IPS-20b (cell line): Measurements from ENCODE around the gene PAK4.

Source experiments
- H3K27ac ChIP-seq: one replicate; pipeline ENCODE4 v1.5.1; 2013; ENCODE audit warnings: low read length
- H3K27me3 ChIP-seq: 2 replicates; pipeline ENCODE4 v1.6.1; 2013; ENCODE audit warnings: mild to moderate bottlenecking, low read length, inconsistent platforms; ENCODE audit not compliant: insufficient read depth
- H3K36me3 ChIP-seq: 2 replicates; pipeline ENCODE4 v1.6.1; 2013; ENCODE audit warnings: low read depth, mild to moderate bottlenecking, inconsistent platforms, low read length, moderate library complexity; ENCODE audit not compliant: insufficient read depth
- H3K4me1 ChIP-seq: 2 replicates; pipeline ENCODE4 v1.6.1; 2013; ENCODE audit warnings: mild to moderate bottlenecking, control low read depth, inconsistent platforms, low read length, moderate library complexity; ENCODE audit not compliant: insufficient read depth
- H3K4me3 ChIP-seq: 2 replicates; pipeline ENCODE4 v1.5.1; 2013; ENCODE audit warnings: mild to moderate bottlenecking, low read length, inconsistent platforms
- H3K9ac ChIP-seq: 2 replicates; pipeline ENCODE4 v1.6.1; 2013; ENCODE audit warnings: low read depth, mild to moderate bottlenecking, inconsistent platforms, low read length, moderate library complexity
- H3K9me3 ChIP-seq: 2 replicates; pipeline ENCODE4 v1.6.1; 2013; ENCODE audit warnings: mild to moderate bottlenecking, low read depth, low read length, inconsistent platforms; ENCODE audit not compliant: insufficient read depth

The PAK4 gene

DNA sequence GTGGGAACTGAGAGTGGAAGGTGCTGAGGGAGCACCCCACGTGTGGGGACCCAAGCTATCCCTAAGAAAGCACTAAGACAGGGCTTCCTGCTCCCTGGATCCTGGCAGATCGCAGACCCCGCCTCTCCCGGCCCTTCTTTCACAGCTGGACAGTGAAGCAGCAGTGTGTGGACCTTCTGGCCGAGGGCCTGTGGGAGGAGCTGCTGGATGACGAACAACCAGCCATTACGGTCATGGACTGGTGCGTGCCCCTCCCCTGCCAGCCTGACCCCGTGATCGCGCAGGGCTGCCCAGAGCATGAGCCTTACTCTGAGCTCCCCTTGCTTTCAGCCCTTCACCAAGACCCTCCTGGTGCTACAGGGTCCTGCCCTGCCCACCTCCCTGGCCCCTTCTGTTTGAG, 73.4 kb downstream of the PAK4 start:
- Histone ChIP-seq H3K4me3 (no peak overlapping the region), H3K4me1 (peaks cover 2% of the 10 kb centered on the region; the same call in 1 of the 2 replicates), H3K9me3 (no peaks in the 10 kb centered on the region), H3K9ac (no peak overlapping the region), H3K27me3 (peaks cover 80% of the 10 kb centered on the region), H3K27ac (no peak overlapping the region), H3K36me3 (no peaks in the 10 kb centered on the region)

DNA sequence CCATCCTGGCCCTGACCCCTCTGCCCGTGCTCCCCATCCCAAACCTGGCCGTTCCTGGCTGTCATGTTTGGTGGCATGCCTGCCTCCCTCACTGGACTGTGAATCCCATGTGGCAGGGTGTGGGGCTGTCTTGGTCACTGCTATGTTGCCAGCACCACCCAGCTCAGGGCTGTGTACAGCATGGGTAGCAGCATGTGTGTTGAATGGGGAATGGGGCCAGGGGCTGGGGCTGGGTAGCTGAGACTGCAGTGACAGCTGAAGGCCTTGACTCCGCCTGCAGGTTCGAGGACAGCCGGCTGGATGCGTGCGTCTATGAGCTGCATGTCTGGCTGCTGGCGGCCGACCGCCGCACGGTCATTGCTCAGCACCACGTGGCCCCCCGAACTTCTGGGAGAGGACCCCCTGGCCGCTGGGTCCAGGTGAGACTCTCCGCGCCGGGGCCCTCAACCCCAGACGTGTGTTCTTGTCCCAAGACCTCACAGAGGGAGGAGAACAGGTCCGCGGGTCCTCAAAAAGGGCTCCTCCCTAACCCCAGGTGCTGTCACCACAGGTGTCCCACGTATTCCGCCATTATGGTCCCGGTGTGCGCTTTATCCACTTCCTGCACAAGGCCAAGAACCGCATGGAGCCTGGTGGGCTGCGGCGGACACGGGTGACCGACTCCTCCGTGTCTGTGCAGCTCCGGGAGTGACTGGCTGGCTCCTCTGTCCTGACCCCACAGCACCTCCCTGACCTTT, 74.6 kb downstream of the PAK4 start:
- no peaks in the 10 kb centered on the region for H3K9me3 ChIP-seq
- H3K4me1 ChIP-seq, result peaks cover 2% of the 10 kb centered on the region; the same call in 1 of the 2 replicates
- H3K27ac ChIP-seq, result no peak overlapping the region
- H3K36me3 ChIP-seq, result no peaks in the 10 kb centered on the region
- H3K9ac ChIP-seq, result no peak overlapping the region
- H3K4me3 ChIP-seq, result no peak overlapping the region
- peaks cover 87% of the 10 kb centered on the region for H3K27me3 ChIP-seq

DNA sequence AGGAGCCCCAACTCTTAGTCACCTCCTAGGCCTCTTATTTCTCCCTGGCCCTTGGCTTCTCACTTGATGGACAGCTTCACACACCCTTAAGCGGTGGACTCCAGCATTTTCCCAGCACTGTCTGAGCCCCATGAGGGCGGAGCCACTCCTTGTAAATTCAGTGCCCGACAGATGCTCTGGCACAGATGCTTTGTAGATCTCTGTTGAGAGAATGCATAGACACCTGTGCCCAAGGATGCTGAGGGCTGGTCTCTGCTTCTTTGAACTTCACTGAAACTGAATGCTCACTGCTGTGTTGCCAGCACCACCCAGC, 75.2 kb downstream of the PAK4 start:
- H3K27ac ChIP-seq, result no peak overlapping the region
- H3K4me1 ChIP-seq, result peaks cover 2% of the 10 kb centered on the region; the same call in 1 of the 2 replicates
- peaks cover 86% of the 10 kb centered on the region for H3K27me3 ChIP-seq
- no peaks in the 10 kb centered on the region for H3K36me3 ChIP-seq
- no peaks in the 10 kb centered on the region for H3K9me3 ChIP-seq
- no peak overlapping the region for H3K4me3 ChIP-seq
- H3K9ac ChIP-seq, result no peak overlapping the region

DNA sequence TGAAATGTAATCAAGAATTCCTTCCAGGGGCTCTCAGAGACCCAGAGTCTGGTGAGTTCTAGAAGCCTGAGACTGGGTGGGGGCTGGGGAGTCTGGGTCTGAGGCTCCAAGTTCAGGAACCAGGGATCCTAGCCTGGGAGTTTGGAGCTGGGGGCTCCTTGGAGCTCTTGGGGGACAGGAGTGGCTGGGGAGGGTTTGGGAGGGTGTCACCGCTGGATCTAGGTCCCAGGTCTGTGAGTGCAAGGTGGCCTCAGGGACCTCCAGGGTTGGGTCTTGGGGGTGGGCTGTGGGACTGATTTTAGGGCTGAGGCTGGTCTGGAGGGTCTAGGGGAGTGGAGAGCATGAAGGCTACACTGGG, 77.4 kb downstream of the PAK4 start:
- Histone ChIP-seq H3K4me1 (no peaks in the 10 kb centered on the region), H3K9ac (no peak overlapping the region), H3K4me3 (no peak overlapping the region), H3K27me3 (peaks cover 64% of the 10 kb centered on the region), H3K27ac (no peak overlapping the region), H3K36me3 (no peaks in the 10 kb centered on the region), H3K9me3 (no peaks in the 10 kb centered on the region)

DNA sequence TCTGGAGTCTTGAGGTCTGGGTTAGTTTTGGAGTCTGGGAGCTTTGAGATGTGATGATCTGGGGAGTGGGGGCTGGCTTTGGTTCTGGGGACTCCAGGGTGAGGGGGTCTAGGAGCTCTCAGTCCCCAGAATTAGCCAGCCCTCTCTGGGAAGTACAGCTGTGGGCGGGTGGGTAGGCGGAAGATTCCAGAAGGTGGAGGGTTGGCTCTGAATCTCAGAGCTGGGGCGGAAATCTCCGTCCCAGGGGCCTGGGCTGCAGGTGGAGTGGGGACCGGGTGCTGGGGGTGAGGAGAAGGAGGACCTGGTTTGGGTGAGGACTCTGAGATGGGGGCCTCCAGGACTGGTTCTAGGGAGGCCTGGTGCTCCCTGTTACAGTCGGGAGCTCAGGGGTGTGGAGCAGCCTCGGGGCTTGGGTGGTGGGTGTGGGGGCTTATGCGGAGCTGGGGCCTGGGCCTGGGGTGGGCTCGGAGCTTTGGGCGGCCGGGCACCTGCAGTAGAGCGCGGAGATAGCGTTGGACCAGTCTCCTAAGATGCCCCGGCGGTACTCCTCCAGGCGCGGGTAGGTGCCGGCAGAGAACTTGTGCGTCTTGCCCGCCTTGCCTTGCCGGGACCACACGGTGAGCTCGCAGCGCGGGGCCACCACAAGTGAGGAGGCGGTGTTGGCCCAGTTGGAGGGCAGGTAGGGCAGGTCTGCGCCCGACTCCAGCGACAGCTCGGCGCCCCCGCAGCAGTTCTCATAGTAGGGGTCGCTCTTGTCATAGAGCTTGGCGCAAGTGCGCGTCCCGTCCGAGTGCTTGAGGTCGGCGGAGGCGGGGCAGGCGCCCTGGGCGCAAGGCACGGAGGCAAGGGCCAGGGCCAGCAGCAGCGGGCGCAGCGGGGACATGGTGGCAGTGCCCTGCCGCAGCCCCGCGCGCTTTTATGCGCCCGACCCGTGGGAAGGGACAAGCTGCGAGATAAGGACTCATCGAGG, 78.1 kb downstream of the PAK4 start, which contains the start of gene SYCN:
Gene SYCN, minus strand, starts transcription at position 892 of the 970 bp plus-strand sequence. Its CDS starts 9 bp downstream, at position 883.
- no peaks in the 10 kb centered on the region for H3K4me1 ChIP-seq
- no peaks in the 10 kb centered on the region for H3K9me3 ChIP-seq
- no peaks in the 10 kb centered on the region for H3K36me3 ChIP-seq
- H3K4me3 ChIP-seq, result no peak within 1 kb of the TSS; the same call in 1 of the 2 replicates
- no peak within 1 kb of the TSS for H3K27ac ChIP-seq
- H3K27me3 ChIP-seq, result peaks cover 57% of the 10 kb centered on the region
- H3K9ac ChIP-seq, result no peak within 1 kb of the TSS

DNA sequence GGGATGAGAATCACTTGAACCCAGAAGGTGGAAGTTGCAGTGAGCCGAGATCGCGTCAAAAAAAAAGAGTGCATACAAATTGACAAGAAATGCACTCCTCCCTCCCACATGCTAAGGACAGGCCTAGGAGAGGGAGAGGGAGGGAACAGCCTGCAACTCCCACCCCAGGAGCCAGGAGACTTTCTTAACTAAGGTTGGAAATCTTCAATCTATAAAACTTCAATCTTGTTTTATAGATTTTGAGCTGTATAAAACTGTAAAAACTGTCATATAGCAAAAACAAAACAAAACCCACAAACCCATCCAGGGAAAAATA, 79.8 kb downstream of the PAK4 start:
- H3K36me3 ChIP-seq, result no peaks in the 10 kb centered on the region
- no peaks in the 10 kb centered on the region for H3K9me3 ChIP-seq
- no peaks in the 10 kb centered on the region for H3K4me1 ChIP-seq
- H3K27ac ChIP-seq, result no peak overlapping the region
- H3K9ac ChIP-seq, result no peak overlapping the region
- H3K4me3 ChIP-seq, result no peak overlapping the region
- H3K27me3 ChIP-seq, result peaks cover 51% of the 10 kb centered on the region

DNA sequence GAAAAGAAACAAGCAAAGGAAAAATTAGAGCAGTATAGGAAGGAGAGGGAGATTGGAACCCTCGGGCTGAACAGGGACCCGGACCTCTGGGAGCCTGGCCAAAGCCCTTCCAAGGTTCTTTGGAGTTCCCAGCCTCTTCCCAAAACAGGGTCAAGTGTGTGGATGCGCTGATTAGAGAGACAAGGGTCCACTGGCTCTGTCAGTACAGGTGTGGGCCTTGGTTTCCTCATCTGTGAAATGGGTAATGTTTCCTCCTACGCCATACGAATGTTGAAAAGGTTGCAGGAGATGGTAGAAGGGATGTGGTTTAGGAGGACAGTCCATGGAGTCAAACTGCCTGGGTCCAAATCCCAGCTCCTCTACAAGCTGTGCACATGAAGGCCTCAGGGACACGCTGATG, 80.5 kb downstream of the PAK4 start:
- no peaks in the 10 kb centered on the region for H3K9me3 ChIP-seq
- no peak overlapping the region for H3K27ac ChIP-seq
- no peak overlapping the region for H3K9ac ChIP-seq
- no peak overlapping the region for H3K4me3 ChIP-seq
- peaks cover 44% of the 10 kb centered on the region for H3K27me3 ChIP-seq
- no peaks in the 10 kb centered on the region for H3K4me1 ChIP-seq
- H3K36me3 ChIP-seq, result no peaks in the 10 kb centered on the region

DNA sequence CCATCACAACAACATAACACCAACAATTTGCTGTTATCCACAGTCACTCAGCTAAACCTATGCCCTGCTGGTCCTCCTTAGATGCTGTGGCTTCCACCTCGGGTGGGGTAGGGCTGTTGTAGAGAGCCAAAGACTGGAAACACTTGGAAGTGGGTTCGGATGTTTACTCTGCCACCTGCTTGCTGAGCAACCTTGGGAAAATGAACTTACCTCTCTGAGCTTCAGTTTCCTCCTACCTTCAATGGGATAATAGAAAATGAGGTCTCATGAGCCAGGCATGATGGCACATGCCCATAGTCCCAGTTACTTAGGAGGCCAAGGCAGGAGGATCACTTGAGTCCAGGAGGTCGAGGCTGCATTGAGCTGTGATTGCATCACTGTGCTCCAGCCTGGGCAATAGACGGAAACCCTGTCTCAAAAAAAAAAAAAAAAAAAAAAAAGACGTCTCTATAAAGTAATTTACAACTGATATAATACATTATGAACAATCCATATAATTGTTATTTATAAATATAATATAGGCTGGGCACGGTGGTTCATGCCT, 81.8 kb downstream of the PAK4 start:
- Histone ChIP-seq H3K9ac (no peak overlapping the region), H3K36me3 (no peaks in the 10 kb centered on the region), H3K4me1 (no peaks in the 10 kb centered on the region), H3K27ac (no peak overlapping the region), H3K4me3 (no peak overlapping the region), H3K27me3 (peaks cover 33% of the 10 kb centered on the region), H3K9me3 (no peaks in the 10 kb centered on the region)

DNA sequence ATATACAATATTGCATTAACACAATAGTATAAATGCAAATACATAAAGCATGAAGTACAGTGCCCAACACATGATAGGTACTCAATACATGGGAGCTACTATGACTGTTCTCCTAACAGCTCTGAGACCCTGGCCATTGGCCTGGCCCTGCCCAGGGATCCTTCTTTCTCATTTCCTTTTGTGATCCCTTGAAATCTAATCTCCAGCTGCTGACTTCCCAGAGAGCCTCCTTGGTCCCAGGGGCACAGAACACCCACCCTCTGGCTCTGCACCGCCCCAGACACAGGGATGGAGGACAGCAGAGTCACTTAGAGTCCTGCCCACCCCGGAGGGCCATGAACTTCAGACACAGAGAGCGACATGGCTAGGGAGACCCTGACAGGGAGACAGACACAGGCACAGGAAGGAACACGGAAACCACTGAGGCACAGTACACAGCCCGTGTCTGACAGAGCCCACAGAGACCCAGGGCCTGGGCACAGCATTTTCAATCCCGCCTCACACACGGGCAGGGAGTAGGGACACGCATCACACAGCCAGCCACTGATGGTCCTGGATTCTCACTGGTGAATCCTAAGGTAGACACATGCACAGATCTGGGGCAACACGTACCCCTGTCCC, 82.7 kb downstream of the PAK4 start:
- Histone ChIP-seq H3K27me3 (peaks cover 24% of the 10 kb centered on the region), H3K9ac (no peak overlapping the region), H3K36me3 (no peaks in the 10 kb centered on the region), H3K4me3 (no peak overlapping the region), H3K4me1 (no peaks in the 10 kb centered on the region), H3K27ac (no peak overlapping the region), H3K9me3 (no peaks in the 10 kb centered on the region)

DNA sequence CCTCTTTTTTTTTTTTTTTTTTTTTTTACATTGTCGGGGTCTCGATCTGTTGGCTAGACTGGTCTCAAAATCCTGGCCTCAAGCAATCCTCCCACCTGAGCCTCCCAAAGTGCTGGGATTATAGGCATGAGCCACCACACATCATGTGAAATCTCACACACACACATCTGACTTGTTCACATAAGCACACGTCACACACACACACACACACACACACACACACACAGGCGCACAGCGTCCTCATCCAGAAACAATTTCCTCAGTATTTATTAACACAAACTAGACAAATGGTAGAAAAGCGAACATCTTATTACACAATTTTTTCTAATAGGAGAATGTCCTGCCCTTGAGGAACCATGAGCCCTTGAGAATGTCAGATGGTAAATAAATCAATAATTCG, 83.6 kb downstream of the PAK4 start:
- H3K9me3 ChIP-seq, result no peaks in the 10 kb centered on the region

DNA sequence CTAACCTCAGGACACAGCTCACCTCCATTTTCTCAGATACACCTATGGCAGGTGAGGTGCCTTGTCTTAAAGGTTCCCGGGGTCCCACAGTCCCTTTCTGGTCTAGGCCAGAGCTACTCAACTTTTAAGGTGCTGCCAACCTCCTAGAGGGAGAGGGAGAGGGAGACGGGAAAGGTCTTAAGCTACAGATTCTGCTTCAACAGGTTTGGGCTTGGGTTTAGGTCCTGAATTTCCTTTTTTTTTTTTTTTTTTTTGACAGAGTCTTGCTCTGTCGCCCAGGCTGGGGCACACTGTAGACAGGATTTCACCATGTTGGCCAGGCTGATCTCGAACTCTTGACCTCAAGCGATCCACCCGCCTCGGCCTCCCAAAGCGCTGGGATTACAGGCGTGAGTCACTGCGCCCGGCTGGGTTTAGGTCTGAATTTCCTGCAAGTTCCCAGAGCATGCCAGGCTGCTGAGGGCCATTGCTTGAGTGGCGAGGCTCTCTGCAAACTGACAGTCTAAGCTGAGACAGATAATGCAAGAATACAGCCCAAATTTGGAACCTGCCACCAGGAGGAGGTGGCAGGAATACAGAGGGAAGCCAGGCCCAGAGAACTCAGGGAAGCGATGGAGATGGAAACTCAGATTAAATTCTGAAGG, 86.3 kb downstream of the PAK4 start:
- no peaks in the 10 kb centered on the region for H3K27me3 ChIP-seq
- H3K36me3 ChIP-seq, result no peaks in the 10 kb centered on the region
- H3K4me3 ChIP-seq, result no peak overlapping the region
- H3K9me3 ChIP-seq, result no peaks in the 10 kb centered on the region; the same call in 1 of the 2 replicates
- no peaks in the 10 kb centered on the region for H3K4me1 ChIP-seq
- H3K27ac ChIP-seq, result no peak overlapping the region
- H3K9ac ChIP-seq, result no peak overlapping the region

More for the DNA sequence above, 83.6 kb downstream of the PAK4 start:
- H3K4me3 ChIP-seq, result no peak overlapping the region
- H3K27ac ChIP-seq, result no peak overlapping the region
- no peaks in the 10 kb centered on the region for H3K36me3 ChIP-seq
- no peaks in the 10 kb centered on the region for H3K4me1 ChIP-seq
- H3K9ac ChIP-seq, result no peak overlapping the region
- peaks cover 15% of the 10 kb centered on the region for H3K27me3 ChIP-seq
